WTC11 (cell line): ENCODE results near the gene SPOP. TPM values are rescaled to one million over a fixed set of nuclear protein-coding genes. Genes with fewer than 3 reads are reported as not detected.

ENCODE experiments used
- ATAC-seq: fragments of 200-7000 bp; cut with Tn5 transposase; 2 replicates; pipeline ENCODE4 v1.10.0; 2021; ENCODE audit warnings: mild to moderate bottlenecking, moderate library complexity
- CTCF ChIA-PET: fragments of 300-600 bp; sonication (Branson Sonifier 250); formaldehyde crosslinking; loops from one replicate; lab custom pipeline; 2021; ENCODE audit warnings: antibody characterized with exemption; lab: Charles Lee
- POLR2A ChIA-PET: fragments of 350-600 bp; sonication (Branson Sonifier 250); formaldehyde crosslinking; loops from one replicate; lab custom pipeline; 2021; ENCODE audit warnings: antibody characterized with exemption; lab: Charles Lee
- DNase-seq: peaks from one replicate; pipeline ENCODE4 v3.0.0; 2021; ENCODE audit warnings: low spot score
- H3K27ac Mint-ChIP-seq: 2 replicates; pipeline ENCODE4 v1.8.0; 2021; ENCODE audit warnings: mixed read lengths
- H3K27me3 Mint-ChIP-seq: 2 replicates; pipeline ENCODE4 v1.8.0; 2021; ENCODE audit warnings: low read depth, mild to moderate bottlenecking, moderate library complexity, mixed read lengths
- H3K36me3 Mint-ChIP-seq: 2 replicates; pipeline ENCODE4 v1.8.0; 2021; ENCODE audit warnings: mixed read lengths
- H3K4me1 Mint-ChIP-seq: 2 replicates; pipeline ENCODE4 v1.8.0; 2022; ENCODE audit warnings: mixed read lengths
- H3K4me3 Mint-ChIP-seq: 2 replicates; pipeline ENCODE4 v1.8.0; 2021; ENCODE audit warnings: mild to moderate bottlenecking, moderate library complexity, mixed read lengths
- H3K9me3 Mint-ChIP-seq: 2 replicates; pipeline ENCODE4 v1.8.0; 2021; ENCODE audit warnings: mixed read lengths
- ELF4 ChIP-seq: sonication (generic); formaldehyde crosslinking; IDR thresholded peaks from 2 replicates; pipeline ENCODE4 v1.8.1; 2022; ENCODE audit warnings: low read depth, mild to moderate bottlenecking, moderate library complexity, missing genetic modification reagents
- NFATC4 ChIP-seq: fragments of 250-450 bp; sonication (Bioruptor Pico); IDR thresholded peaks from 2 replicates; pipeline ENCODE4 v1.9.0; 2021; ENCODE audit warnings: mild to moderate bottlenecking
- NFE2L1 ChIP-seq: sonication (generic); formaldehyde crosslinking; IDR thresholded peaks from 2 replicates; pipeline ENCODE4 v1.8.1; 2023; ENCODE audit warnings: missing genetic modification reagents
- NR2C2 ChIP-seq: sonication (generic); formaldehyde crosslinking; IDR thresholded peaks from 2 replicates; pipeline ENCODE4 v1.8.0; 2022; ENCODE audit warnings: mild to moderate bottlenecking, missing genetic modification reagents
- PRRX2 ChIP-seq: fragments of 250-450 bp; sonication (Bioruptor Pico); IDR thresholded peaks from 2 replicates; pipeline ENCODE4 v1.8.0; 2021; ENCODE audit warnings: mild to moderate bottlenecking
- SMAD3 ChIP-seq: sonication (generic); formaldehyde crosslinking; IDR thresholded peaks from 2 replicates; pipeline ENCODE4 v1.8.0; 2022; ENCODE audit warnings: missing genetic modification reagents, mild to moderate bottlenecking, borderline replicate concordance
- SMAD4 ChIP-seq: sonication (generic); formaldehyde crosslinking; IDR thresholded peaks from 2 replicates; pipeline ENCODE4 v1.8.0; 2022; ENCODE audit warnings: mild to moderate bottlenecking, missing genetic modification reagents
- TCF7 ChIP-seq: sonication (generic); formaldehyde crosslinking; IDR thresholded peaks from 2 replicates; pipeline ENCODE4 v1.8.0; 2022; ENCODE audit warnings: mild to moderate bottlenecking, low read depth, missing genetic modification reagents, moderate library complexity
- USF1 ChIP-seq: sonication (generic); formaldehyde crosslinking; IDR thresholded peaks from 2 replicates; pipeline ENCODE4 v1.8.0; 2022; ENCODE audit warnings: mild to moderate bottlenecking, missing genetic modification reagents
- ZNF532 ChIP-seq: fragments of 250-450 bp; sonication (Bioruptor Pico); IDR thresholded peaks from 2 replicates; pipeline ENCODE4 v1.9.0; 2021; ENCODE audit warnings: mild to moderate bottlenecking, borderline replicate concordance
- total RNA-seq: library from RNA; stranded (reverse); gene quantifications from 3 replicates; pipeline ENCODE4 v1.2.3, GENCODE V29; 2021
- TF ChIP-seq, protein P1 (sequence below): sonication (generic); formaldehyde crosslinking; IDR thresholded peaks from 2 replicates; pipeline ENCODE4 v1.8.0; 2023; ENCODE audit warnings: missing genetic modification reagents
- TF ChIP-seq, protein P2 (sequence below): sonication (generic); formaldehyde crosslinking; IDR thresholded peaks from 2 replicates; pipeline ENCODE4 v1.8.0; 2022; ENCODE audit warnings: missing genetic modification reagents
- TF ChIP-seq, protein P3 (sequence below): sonication (generic); formaldehyde crosslinking; IDR thresholded peaks from 2 replicates; pipeline ENCODE4 v1.8.1; 2023; ENCODE audit warnings: mild to moderate bottlenecking, missing genetic modification reagents, moderate library complexity
- TF ChIP-seq, protein P4 (sequence below): sonication (generic); formaldehyde crosslinking; IDR thresholded peaks from 2 replicates; pipeline ENCODE4 v1.8.1; 2023; ENCODE audit warnings: mild to moderate bottlenecking, moderate library complexity, missing genetic modification reagents
- TF ChIP-seq, protein P5 (sequence below): sonication (generic); formaldehyde crosslinking; IDR thresholded peaks from 2 replicates; pipeline ENCODE4 v1.8.0; 2023; ENCODE audit warnings: mild to moderate bottlenecking, missing genetic modification reagents

The SPOP gene
- total RNA-seq, 1 experiment from 2014 or later, result 19.2 TPM

GRCh38 chr17:49573510-49574322 is 104.2 kb downstream of the SPOP start:
- TF ChIP-seq, protein P1, sequence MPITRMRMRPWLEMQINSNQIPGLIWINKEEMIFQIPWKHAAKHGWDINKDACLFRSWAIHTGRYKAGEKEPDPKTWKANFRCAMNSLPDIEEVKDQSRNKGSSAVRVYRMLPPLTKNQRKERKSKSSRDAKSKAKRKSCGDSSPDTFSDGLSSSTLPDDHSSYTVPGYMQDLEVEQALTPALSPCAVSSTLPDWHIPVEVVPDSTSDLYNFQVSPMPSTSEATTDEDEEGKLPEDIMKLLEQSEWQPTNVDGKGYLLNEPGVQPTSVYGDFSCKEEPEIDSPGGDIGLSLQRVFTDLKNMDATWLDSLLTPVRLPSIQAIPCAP (CRISPR knock-in tag), result no peak
- TF ChIP-seq SMAD3 (CRISPR knock-in tag), result no peak
- TF ChIP-seq, protein P2, sequence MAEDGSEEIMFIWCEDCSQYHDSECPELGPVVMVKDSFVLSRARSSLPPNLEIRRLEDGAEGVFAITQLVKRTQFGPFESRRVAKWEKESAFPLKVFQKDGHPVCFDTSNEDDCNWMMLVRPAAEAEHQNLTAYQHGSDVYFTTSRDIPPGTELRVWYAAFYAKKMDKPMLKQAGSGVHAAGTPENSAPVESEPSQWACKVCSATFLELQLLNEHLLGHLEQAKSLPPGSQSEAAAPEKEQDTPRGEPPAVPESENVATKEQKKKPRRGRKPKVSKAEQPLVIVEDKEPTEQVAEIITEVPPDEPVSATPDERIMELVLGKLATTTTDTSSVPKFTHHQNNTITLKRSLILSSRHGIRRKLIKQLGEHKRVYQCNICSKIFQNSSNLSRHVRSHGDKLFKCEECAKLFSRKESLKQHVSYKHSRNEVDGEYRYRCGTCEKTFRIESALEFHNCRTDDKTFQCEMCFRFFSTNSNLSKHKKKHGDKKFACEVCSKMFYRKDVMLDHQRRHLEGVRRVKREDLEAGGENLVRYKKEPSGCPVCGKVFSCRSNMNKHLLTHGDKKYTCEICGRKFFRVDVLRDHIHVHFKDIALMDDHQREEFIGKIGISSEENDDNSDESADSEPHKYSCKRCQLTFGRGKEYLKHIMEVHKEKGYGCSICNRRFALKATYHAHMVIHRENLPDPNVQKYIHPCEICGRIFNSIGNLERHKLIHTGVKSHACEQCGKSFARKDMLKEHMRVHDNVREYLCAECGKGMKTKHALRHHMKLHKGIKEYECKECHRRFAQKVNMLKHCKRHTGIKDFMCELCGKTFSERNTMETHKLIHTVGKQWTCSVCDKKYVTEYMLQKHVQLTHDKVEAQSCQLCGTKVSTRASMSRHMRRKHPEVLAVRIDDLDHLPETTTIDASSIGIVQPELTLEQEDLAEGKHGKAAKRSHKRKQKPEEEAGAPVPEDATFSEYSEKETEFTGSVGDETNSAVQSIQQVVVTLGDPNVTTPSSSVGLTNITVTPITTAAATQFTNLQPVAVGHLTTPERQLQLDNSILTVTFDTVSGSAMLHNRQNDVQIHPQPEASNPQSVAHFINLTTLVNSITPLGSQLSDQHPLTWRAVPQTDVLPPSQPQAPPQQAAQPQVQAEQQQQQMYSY (CRISPR knock-in tag), result no peak
- TF ChIP-seq, protein P3, sequence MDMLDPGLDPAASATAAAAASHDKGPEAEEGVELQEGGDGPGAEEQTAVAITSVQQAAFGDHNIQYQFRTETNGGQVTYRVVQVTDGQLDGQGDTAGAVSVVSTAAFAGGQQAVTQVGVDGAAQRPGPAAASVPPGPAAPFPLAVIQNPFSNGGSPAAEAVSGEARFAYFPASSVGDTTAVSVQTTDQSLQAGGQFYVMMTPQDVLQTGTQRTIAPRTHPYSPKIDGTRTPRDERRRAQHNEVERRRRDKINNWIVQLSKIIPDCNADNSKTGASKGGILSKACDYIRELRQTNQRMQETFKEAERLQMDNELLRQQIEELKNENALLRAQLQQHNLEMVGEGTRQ (CRISPR knock-in tag), result no peak
- no peak for TF ChIP-seq USF1 (CRISPR knock-in tag)
- TF ChIP-seq, protein P4, sequence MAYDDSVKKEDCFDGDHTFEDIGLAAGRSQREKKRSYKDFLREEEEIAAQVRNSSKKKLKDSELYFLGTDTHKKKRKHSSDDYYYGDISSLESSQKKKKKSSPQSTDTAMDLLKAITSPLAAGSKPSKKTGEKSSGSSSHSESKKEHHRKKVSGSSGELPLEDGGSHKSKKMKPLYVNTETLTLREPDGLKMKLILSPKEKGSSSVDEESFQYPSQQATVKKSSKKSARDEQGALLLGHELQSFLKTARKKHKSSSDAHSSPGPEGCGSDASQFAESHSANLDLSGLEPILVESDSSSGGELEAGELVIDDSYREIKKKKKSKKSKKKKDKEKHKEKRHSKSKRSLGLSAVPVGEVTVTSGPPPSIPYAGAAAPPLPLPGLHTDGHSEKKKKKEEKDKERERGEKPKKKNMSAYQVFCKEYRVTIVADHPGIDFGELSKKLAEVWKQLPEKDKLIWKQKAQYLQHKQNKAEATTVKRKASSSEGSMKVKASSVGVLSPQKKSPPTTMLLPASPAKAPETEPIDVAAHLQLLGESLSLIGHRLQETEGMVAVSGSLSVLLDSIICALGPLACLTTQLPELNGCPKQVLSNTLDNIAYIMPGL (CRISPR knock-in tag), result no peak
- TF ChIP-seq NR2C2 (CRISPR knock-in tag), result no peak
- TF ChIP-seq ZNF532 (CRISPR knock-in tag), result no peak
- no peak for TF ChIP-seq PRRX2
- no peaks in the 10 kb centered on the region for H3K36me3 Mint-ChIP-seq
- no peaks in the 10 kb centered on the region for H3K9me3 Mint-ChIP-seq
- ATAC-seq (no peak), DNase-seq (no peak)
- CTCF ChIA-PET, result interaction anchor here (0.6 to 6.3 kb wide), 6 partner anchors 9 to 300 kb away, joined by 3 to 99 read pairs (median 8); partner anchors contain the start of gene SLC35B1
- H3K4me3 Mint-ChIP-seq, result 0 out of 2 replicates have a peak overlapping the region, but pooled peaks have one; percentile 10
- H3K27me3 Mint-ChIP-seq, result peaks cover 39% of the 10 kb centered on the region
- H3K4me1 Mint-ChIP-seq, result peaks cover 37% of the 10 kb centered on the region
- no peak overlapping the region for H3K27ac Mint-ChIP-seq
- POLR2A ChIA-PET, result no interaction called here

GRCh38 chr17:49572806-49573420 is 105.0 kb downstream of the SPOP start:
- ChIA-PET POLR2A (no interaction called here), CTCF (interaction anchor here (6.3 kb wide), 1 partner anchor 125 kb away, joined by 99 read pairs; no protein-coding TSS in a partner anchor)
- peaks cover 37% of the 10 kb centered on the region for H3K4me1 Mint-ChIP-seq
- no peak overlapping the region for H3K27ac Mint-ChIP-seq
- no peak overlapping the region for H3K4me3 Mint-ChIP-seq
- H3K9me3 Mint-ChIP-seq, result no peaks in the 10 kb centered on the region
- peaks cover 31% of the 10 kb centered on the region for H3K27me3 Mint-ChIP-seq
- ATAC-seq (no peak), DNase-seq (no peak)
- H3K36me3 Mint-ChIP-seq, result no peaks in the 10 kb centered on the region
- TF ChIP-seq NFATC4 (CRISPR knock-in tag) (no peak), SMAD4 (CRISPR knock-in tag) (no peak), NFE2L1 (CRISPR knock-in tag) (no peak), TCF7 (CRISPR knock-in tag) (no peak), ELF4 (CRISPR knock-in tag) (no peak)
- TF ChIP-seq, protein P5, sequence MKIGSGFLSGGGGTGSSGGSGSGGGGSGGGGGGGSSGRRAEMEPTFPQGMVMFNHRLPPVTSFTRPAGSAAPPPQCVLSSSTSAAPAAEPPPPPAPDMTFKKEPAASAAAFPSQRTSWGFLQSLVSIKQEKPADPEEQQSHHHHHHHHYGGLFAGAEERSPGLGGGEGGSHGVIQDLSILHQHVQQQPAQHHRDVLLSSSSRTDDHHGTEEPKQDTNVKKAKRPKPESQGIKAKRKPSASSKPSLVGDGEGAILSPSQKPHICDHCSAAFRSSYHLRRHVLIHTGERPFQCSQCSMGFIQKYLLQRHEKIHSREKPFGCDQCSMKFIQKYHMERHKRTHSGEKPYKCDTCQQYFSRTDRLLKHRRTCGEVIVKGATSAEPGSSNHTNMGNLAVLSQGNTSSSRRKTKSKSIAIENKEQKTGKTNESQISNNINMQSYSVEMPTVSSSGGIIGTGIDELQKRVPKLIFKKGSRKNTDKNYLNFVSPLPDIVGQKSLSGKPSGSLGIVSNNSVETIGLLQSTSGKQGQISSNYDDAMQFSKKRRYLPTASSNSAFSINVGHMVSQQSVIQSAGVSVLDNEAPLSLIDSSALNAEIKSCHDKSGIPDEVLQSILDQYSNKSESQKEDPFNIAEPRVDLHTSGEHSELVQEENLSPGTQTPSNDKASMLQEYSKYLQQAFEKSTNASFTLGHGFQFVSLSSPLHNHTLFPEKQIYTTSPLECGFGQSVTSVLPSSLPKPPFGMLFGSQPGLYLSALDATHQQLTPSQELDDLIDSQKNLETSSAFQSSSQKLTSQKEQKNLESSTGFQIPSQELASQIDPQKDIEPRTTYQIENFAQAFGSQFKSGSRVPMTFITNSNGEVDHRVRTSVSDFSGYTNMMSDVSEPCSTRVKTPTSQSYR (CRISPR knock-in tag), result no peak
